ENCODE results near the gene CD302. TPM values are rescaled to one million over a fixed set of nuclear protein-coding genes. Genes with fewer than 3 reads are reported as not detected.

The CD302 gene
- total and polyA plus RNA-seq, 2 of the 4 experiments (the other 2 are of a cell fraction), result 3.8 to 4.0 TPM

DNA sequence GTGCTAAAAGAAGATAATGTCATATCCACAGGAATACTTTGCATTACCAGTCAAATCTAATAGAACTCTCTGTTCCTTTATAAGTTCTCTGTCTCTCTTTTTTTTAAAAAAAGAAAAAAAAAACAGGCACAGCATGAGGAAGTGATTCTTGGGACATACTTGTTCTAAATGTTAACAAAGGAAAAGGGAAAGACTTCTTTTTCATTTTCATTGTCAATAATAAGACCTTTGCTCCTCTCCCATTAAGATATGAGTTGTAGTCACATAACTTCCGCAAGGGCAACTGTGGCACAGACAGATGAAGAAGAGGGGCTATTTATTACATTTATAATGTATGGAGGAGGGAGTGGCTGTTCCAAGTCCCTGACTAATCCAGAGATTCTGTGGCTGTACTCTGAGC is 4.7 kb downstream of the CD302 start:
- Histone ChIP-seq H3K79me1 (ENCODE audit: low read depth in 1 of 2, low read length in 2 of 2) (peaks cover 2 to 34% of the 10 kb centered on the region in 2 experiments), H3K4me1 (ENCODE audit: control insufficient read depth, insufficient read depth, low read length) (peaks cover 4% of the 10 kb centered on the region), H3K9me3 (ENCODE audit: control insufficient read depth, insufficient read depth, low read length) (no peaks in the 10 kb centered on the region), H4K8ac (ENCODE audit: low read depth in 2 of 2, low read length in 2 of 2) (no peak overlapping the region), H3K4me3 (ENCODE audit: insufficient read depth, low read depth, low read length) (no peak overlapping the region), H3K14ac (replicated peaks; ENCODE audit: low read depth, low read length) (no peak overlapping the region), H2BK120ac (ENCODE audit: low read depth, low read length) (no peak overlapping the region), H3K4ac (ENCODE audit: low read depth, low read length) (no peak overlapping the region), H2BK15ac (ENCODE audit: low read depth, low read length) (no peak overlapping the region), H3K23ac (ENCODE audit: low read depth, low read length) (no peak overlapping the region), H3K9ac (ENCODE audit: low read depth, low read length) (no peak overlapping the region), H3K4me2 (ENCODE audit: low read depth, low read length) (no peak overlapping the region), H3K9me1 (ENCODE audit: insufficient read depth, low read length) (peaks cover 4% of the 10 kb centered on the region; the same call in 1 of the 2 replicates), H3K56ac (ENCODE audit: extremely low read depth, insufficient read depth, low read length) (no peak overlapping the region; the same call in 1 of the 2 replicates), H3K27ac (ENCODE audit: insufficient read depth, low read length) (no peak overlapping the region), H2BK20ac (ENCODE audit: low read depth, low read length) (no peak overlapping the region), H3K36me3 (ENCODE audit: control insufficient read depth, insufficient read depth, low read length) (peaks cover 2% of the 10 kb centered on the region; the same call in 1 of the 2 replicates), H3K27me3 (ENCODE audit: control insufficient read depth, insufficient read depth, low read length) (no peaks in the 10 kb centered on the region), H2AK5ac (ENCODE audit: low read depth, low read length) (no peak overlapping the region), H3K18ac (ENCODE audit: low read depth, low read length) (no peak overlapping the region), H4K5ac (ENCODE audit: low read depth, low read length) (no peak overlapping the region), H2BK5ac (ENCODE audit: low read depth, low read length, poor library complexity, severe bottlenecking) (no peak overlapping the region), H2AK9ac (replicated peaks; ENCODE audit: low read depth, low read length, poor library complexity) (no peak overlapping the region), H4K91ac (ENCODE audit: insufficient read depth, low read depth, low read length) (no peak overlapping the region), H2AFZ (replicated peaks; ENCODE audit: low read length, poor library complexity) (no peak overlapping the region), H4K20me1 (ENCODE audit: insufficient read depth, low read length) (peaks cover 2% of the 10 kb centered on the region; the same call in 1 of the 2 replicates)
- CTCF ChIA-PET, result no interaction called here
- DNase-seq (no peak), ATAC-seq (ENCODE audit: low read depth) (no peak)
- in situ Hi-C loops (cut with MboI; ENCODE audit: low sequenced_read_pairs) (no loop called here), intact Hi-C loops (cut with micrococcal nuclease) (no loop called here), dilution Hi-C loops (cut with HindIII; ENCODE audit: low sequenced_read_pairs, unreplicated experiment) (no loop called here)
- no CpG with 5 or more reads among the region's 1 CpG for WGBS, 2 experiments (ENCODE audit: extremely low coverage in 2 of 2, insufficient read length in 1 of 2)
- BruUV-seq (replicated peaks), result no TSS peak
- TF ChIP-seq NFE2L2 (IDR thresholded peaks at IDR 0.05; ENCODE audit: low read depth, low read length), result no peak
- TF ChIP-seq, protein P1, sequence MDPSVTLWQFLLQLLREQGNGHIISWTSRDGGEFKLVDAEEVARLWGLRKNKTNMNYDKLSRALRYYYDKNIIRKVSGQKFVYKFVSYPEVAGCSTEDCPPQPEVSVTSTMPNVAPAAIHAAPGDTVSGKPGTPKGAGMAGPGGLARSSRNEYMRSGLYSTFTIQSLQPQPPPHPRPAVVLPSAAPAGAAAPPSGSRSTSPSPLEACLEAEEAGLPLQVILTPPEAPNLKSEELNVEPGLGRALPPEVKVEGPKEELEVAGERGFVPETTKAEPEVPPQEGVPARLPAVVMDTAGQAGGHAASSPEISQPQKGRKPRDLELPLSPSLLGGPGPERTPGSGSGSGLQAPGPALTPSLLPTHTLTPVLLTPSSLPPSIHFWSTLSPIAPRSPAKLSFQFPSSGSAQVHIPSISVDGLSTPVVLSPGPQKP (IDR thresholded peaks at IDR 0.05; ENCODE audit: borderline replicate concordance, low read depth, low read length), result no peak
- TF ChIP-seq RCOR1 (IDR thresholded peaks at IDR 0.05; ENCODE audit: insufficient replicate concordance, low read length), result no peak
- TF ChIP-seq MAFK (IDR thresholded peaks at IDR 0.05; ENCODE audit: low read depth, low read length), result no peak
- TF ChIP-seq, protein P2, sequence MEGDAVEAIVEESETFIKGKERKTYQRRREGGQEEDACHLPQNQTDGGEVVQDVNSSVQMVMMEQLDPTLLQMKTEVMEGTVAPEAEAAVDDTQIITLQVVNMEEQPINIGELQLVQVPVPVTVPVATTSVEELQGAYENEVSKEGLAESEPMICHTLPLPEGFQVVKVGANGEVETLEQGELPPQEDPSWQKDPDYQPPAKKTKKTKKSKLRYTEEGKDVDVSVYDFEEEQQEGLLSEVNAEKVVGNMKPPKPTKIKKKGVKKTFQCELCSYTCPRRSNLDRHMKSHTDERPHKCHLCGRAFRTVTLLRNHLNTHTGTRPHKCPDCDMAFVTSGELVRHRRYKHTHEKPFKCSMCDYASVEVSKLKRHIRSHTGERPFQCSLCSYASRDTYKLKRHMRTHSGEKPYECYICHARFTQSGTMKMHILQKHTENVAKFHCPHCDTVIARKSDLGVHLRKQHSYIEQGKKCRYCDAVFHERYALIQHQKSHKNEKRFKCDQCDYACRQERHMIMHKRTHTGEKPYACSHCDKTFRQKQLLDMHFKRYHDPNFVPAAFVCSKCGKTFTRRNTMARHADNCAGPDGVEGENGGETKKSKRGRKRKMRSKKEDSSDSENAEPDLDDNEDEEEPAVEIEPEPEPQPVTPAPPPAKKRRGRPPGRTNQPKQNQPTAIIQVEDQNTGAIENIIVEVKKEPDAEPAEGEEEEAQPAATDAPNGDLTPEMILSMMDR (conservative IDR thresholded peaks at IDR 0.05; ENCODE audit: low read depth, low read length), result no peak
- TF ChIP-seq CHD1 (IDR thresholded peaks at IDR 0.05; ENCODE audit: low read depth, low read length), result no peak
- TF ChIP-seq RAD21 (IDR thresholded peaks at IDR 0.05; ENCODE audit: low read length), result no peak
- TF ChIP-seq CEBPB (IDR thresholded peaks at IDR 0.05; ENCODE audit: low read depth, low read length), result no peak
- TF ChIP-seq, protein P3, sequence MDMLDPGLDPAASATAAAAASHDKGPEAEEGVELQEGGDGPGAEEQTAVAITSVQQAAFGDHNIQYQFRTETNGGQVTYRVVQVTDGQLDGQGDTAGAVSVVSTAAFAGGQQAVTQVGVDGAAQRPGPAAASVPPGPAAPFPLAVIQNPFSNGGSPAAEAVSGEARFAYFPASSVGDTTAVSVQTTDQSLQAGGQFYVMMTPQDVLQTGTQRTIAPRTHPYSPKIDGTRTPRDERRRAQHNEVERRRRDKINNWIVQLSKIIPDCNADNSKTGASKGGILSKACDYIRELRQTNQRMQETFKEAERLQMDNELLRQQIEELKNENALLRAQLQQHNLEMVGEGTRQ (IDR thresholded peaks at IDR 0.05; ENCODE audit: low read depth, low read length), result no peak
- TF ChIP-seq MXI1 (IDR thresholded peaks at IDR 0.05; ENCODE audit: borderline replicate concordance, low read depth, low read length), result no peak
- no peak for TF ChIP-seq MAZ (IDR thresholded peaks at IDR 0.05; ENCODE audit: borderline replicate concordance, low read depth, low read length)
- no peak for TF ChIP-seq SMC3 (IDR thresholded peaks at IDR 0.05; ENCODE audit: low read depth, low read length)
- TF ChIP-seq FOS (IDR thresholded peaks at IDR 0.05; ENCODE audit: low read depth, low read length), result no peak
- TF ChIP-seq POLR2A (IDR thresholded peaks at IDR 0.05; ENCODE audit: low read depth, low read length), result no peak
- no peak for TF ChIP-seq RFX5 (IDR thresholded peaks at IDR 0.05; ENCODE audit: low read depth, low read length)
- POLR2A ChIA-PET (ENCODE audit: unreplicated experiment), result no interaction called here
